HG03280 (cell line): Measurements from ENCODE around the gene LHX1.

ENCODE experiments used
- ATAC-seq: cut with Tn5 transposase; IDR thresholded peaks from one replicate; pipeline ENCODE4 v1.9.1; 2021; ENCODE audit warnings: mild to moderate bottlenecking, moderate library complexity; ENCODE audit not compliant: unreplicated experiment

Gene LHX1

GRCh38 chr17:36921095-36921851, 16.0 kb upstream of the LHX1 start:
- no peak for ATAC-seq

GRCh38 chr17:36922175-36922574, 15.1 kb upstream of the LHX1 start:
- ATAC-seq: no peak

GRCh38 chr17:36923814-36924221, 13.5 kb upstream of the LHX1 start:
- ATAC-seq: no peak

- no peak for ATAC-seq
Measured at GRCh38 chr17:36926226-36926625, 11.0 kb upstream of the LHX1 start.

DNA sequence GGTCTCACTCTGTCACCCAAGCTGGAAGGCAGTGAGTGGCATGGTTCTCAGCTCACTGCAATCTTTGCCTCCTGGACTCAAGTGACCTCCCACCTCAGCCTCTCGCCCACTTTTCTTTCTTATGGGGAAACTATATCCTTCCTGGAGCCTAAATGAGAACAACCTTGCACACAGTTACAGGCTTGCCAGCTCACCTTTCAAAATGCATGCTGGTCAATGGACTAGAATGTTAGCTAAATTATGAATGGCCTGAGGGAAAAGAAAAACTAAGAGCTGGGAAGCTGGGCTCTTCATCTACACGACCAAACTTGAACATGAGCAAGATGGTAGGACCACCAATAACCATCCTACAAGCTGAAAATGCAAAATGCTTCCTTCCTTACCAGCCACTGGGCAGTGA, 10.6 kb upstream of the LHX1 start:
- no peak for ATAC-seq

- no peak for ATAC-seq
Measured at GRCh38 chr17:36928471-36929345, 8.6 kb upstream of the LHX1 start.

GRCh38 chr17:36929851-36930582, 7.3 kb upstream of the LHX1 start:
- ATAC-seq: no peak

DNA sequence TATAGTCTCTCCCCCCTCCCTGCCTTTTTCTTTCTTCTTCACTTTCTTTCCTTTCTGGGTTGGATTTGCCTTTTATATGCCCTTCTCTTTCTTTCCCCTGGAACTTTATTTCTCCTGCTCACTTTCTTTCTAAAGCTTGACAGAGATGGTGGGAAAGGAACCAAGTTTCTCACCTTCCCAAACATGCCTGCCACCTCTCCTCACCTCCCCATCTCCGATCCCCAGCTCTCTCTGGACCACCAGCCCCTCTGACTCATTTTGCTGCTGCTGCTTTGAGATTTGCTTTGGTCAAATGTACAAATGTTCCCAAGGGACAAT, 6.7 kb upstream of the LHX1 start:
- ATAC-seq: no peak

DNA sequence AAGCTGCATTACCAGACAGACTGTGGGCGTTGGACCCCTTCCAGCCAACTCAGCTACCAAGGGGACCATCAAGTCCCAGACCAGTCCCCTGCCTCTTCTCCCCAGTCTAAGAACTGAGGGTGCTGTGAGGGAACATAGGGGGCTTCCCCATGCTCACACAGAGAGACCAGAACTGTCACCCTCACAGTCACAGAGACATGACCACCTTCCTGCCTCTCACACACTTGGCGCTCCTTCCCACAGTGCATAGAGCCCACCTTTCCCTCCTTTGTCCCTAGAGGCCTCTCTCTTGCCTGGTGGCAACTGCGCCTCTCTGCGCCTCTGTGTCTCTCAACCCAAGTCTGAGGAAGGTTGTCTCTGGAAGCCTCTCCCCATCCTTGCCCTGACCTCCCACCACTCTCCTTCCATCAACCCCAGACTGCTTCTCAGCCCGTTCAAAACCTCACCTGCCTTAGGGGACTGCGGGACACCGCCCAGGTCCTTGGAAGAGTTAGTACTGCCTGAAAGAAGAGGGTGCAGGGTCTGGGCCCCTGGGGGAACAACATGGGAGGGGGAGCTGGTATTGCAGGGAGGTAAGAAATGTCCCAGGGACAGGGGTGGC, 6.1 kb upstream of the LHX1 start:
- ATAC-seq: no peak

DNA sequence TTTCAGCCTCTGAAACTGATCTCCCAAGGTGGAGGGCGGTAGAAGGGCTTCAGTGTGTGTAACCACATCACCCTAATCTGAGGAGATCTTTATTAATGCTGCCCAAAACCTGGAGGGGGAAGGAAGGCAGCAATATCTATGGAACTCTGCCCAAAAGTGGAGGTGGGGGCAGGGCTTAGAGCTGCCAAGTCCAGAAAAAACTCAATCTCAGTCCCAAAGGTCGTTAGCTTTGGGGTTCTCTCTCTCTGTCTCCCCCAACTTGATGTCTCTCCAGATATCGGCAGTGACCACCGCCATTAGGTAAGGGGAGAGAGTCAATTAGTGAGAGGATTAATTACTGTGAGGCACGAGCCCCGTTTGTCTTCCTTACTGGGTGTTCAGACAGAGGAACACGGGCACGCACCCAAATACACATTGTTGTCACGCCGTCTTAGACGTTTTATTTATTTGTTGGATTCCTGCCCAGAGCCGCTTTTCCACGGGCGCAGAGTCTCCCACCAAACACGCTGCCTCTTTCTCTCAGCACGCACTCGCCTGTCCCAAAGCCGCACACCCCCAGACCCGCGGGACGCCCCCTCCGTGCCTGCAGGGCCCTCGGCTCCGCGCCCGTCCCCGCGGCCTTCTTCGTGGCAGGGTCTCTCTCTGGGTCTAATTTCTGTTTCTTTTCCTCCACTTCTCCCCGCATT, 5.4 kb upstream of the LHX1 start:
- ATAC-seq: no peak

DNA sequence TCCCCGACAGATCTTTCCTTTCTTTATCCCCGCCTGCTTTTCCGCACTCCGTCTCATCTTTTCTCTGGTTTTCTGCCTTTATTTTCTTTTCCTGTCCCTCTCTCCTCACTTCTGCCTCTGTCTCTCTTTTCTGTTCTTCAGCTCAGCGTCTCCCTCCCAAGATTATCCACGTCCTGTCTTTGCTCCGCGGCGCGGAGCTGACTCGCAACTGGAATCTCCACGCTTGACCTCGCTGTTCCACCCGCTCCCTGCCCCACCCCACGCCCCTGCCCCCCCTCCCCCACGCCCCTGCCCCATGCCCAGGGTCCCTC, 4.9 kb upstream of the LHX1 start:
- no peak for ATAC-seq

- no peak for ATAC-seq
Measured at GRCh38 chr17:36932694-36933511, 4.4 kb upstream of the LHX1 start.

GRCh38 chr17:36933512-36934143, 3.6 kb upstream of the LHX1 start:
- no peak for ATAC-seq

DNA sequence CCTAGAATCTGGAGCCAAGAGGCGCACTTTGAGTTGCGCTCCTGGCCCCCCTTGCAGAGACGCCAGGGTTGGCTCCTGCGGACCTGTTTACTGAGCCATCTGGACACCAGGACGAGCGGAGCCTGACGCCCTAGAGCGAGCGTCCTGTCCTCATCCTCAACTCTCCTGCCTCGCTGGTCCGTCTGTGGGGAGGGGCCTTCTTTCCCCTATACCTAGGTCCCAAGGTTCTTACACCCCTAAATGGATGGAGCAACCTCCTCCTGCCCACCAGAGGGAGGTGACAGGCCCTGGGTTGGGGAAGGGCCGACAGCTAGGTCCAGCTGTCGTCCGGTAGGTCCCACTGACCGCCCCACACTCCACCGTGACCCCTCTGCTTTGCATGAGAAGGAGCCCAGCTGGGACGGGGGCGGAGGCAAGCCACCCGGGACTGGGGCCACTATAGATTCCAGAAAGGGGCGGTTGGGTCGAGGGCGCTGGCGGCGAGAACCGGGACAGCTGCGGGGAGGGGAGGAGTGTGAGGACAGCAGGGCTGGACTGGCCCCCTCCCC, 3.1 kb upstream of the LHX1 start:
- no peak for ATAC-seq

- ATAC-seq: no peak
Measured at GRCh38 chr17:36934692-36935630, 2.3 kb upstream of the LHX1 start.

DNA sequence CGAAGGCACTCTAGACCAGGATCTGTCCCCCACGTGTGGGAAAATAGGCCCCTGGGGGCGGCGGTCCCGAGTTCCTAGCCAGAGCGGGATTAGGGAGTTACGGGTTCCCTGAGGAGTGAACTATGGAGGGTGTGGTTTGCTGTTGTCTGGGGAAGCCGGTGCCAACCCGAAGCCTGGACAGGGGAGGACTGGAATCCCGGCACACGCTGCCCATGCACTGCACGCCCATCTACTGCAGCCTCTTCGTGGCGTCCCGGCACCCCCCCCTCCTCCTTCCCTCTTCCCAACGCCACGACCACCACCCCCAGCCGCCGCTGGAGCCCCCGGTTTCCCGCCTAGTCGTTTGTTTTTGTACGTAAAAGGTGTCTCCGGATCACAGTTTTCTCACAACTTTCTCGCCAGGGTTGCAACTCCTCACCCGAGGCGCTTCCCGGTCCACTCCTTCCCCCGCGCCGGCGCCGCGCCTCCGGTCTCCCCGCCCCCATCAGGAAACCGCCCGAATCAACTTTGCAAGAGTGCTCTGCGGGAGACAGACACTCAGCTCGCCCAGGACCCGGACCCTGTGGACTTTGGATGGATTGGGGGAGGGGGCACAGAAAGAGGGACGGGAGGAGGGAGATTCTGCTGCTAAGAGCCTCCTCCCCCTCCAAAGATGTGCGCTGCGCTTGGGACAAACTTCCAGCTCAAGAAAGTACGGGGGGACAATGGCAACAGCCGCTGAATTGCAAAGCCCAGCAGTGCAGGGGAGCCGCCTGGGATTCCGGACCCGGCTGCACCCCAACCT, 1.4 kb upstream of the LHX1 start:
- ATAC-seq: no peak

GRCh38 chr17:36936455-36937000, 747 bp upstream of the LHX1 start:
- ATAC-seq: no peak
